Measurements from ENCODE around the gene CCDC188.

- no peak for TF ChIP-seq EZH2 (IDR thresholded peaks at IDR 0.05; ENCODE audit: borderline replicate concordance, low read depth, low read length, severe bottlenecking)
- TF ChIP-seq, protein P1, sequence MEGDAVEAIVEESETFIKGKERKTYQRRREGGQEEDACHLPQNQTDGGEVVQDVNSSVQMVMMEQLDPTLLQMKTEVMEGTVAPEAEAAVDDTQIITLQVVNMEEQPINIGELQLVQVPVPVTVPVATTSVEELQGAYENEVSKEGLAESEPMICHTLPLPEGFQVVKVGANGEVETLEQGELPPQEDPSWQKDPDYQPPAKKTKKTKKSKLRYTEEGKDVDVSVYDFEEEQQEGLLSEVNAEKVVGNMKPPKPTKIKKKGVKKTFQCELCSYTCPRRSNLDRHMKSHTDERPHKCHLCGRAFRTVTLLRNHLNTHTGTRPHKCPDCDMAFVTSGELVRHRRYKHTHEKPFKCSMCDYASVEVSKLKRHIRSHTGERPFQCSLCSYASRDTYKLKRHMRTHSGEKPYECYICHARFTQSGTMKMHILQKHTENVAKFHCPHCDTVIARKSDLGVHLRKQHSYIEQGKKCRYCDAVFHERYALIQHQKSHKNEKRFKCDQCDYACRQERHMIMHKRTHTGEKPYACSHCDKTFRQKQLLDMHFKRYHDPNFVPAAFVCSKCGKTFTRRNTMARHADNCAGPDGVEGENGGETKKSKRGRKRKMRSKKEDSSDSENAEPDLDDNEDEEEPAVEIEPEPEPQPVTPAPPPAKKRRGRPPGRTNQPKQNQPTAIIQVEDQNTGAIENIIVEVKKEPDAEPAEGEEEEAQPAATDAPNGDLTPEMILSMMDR (IDR thresholded peaks at IDR 0.05; ENCODE audit: borderline replicate concordance, extremely low read depth, low read length, poor library complexity, severe bottlenecking), result no peak
These were observed 14.9 kb downstream of the CCDC188 start for GRCh38 chr22:20135806-20136602.
